ENCODE results near the gene GPATCH1.

DNA sequence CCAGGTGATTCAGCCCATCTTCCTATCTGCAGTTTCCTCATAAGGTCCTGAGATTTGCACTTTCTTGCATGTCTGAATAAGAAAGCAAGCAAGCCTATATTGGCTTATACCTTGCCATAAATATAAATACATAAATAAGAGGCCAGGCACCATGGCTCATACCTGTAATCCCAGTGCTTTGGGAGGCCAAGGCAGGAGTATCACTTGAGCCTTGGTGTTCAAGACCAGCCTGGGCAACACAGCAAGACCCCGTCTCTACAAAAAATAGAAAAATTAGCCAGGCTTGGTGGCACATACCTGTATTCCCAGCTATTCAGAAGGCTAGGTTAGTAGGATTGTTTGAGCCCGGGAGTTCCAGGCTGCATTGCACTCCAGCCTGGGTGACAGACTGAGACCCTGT lies 5.5 kb upstream of the GPATCH1 start:
- TF ChIP-seq, protein P1, sequence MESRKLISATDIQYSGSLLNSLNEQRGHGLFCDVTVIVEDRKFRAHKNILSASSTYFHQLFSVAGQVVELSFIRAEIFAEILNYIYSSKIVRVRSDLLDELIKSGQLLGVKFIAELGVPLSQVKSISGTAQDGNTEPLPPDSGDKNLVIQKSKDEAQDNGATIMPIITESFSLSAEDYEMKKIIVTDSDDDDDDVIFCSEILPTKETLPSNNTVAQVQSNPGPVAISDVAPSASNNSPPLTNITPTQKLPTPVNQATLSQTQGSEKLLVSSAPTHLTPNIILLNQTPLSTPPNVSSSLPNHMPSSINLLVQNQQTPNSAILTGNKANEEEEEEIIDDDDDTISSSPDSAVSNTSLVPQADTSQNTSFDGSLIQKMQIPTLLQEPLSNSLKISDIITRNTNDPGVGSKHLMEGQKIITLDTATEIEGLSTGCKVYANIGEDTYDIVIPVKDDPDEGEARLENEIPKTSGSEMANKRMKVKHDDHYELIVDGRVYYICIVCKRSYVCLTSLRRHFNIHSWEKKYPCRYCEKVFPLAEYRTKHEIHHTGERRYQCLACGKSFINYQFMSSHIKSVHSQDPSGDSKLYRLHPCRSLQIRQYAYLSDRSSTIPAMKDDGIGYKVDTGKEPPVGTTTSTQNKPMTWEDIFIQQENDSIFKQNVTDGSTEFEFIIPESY (IDR thresholded peaks at IDR 0.05), result no peak
- TF ChIP-seq GABPA (IDR thresholded peaks at IDR 0.05 in 1 of 2, conservative IDR thresholded peaks at IDR 0.05 in 1 of 2), result no peak
- no peak for TF ChIP-seq TAF1 (conservative IDR thresholded peaks at IDR 0.05)
- TF ChIP-seq, protein P2, sequence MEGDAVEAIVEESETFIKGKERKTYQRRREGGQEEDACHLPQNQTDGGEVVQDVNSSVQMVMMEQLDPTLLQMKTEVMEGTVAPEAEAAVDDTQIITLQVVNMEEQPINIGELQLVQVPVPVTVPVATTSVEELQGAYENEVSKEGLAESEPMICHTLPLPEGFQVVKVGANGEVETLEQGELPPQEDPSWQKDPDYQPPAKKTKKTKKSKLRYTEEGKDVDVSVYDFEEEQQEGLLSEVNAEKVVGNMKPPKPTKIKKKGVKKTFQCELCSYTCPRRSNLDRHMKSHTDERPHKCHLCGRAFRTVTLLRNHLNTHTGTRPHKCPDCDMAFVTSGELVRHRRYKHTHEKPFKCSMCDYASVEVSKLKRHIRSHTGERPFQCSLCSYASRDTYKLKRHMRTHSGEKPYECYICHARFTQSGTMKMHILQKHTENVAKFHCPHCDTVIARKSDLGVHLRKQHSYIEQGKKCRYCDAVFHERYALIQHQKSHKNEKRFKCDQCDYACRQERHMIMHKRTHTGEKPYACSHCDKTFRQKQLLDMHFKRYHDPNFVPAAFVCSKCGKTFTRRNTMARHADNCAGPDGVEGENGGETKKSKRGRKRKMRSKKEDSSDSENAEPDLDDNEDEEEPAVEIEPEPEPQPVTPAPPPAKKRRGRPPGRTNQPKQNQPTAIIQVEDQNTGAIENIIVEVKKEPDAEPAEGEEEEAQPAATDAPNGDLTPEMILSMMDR (IDR thresholded peaks at IDR 0.05; ENCODE audit: low read depth, low read length, missing input control), result no peak
